Calu3 (cell line): ENCODE measurements around the gene ZNF143. TPM values are rescaled to one million over a fixed set of nuclear protein-coding genes. Genes with fewer than 3 reads are reported as not detected.

Experiments
- BruUV-seq: library from RNA; stranded (reverse); fragments of 400-500 nt; replicated peaks from 2 replicates; lab custom pipeline; 2021; lab: Mats Ljungman, UMichigan
- CTCF ChIA-PET: fragments of 300-600 bp; sonication (Branson Sonifier 250); formaldehyde crosslinking; loops from one replicate; lab custom pipeline; 2022; ENCODE audit warnings: antibody characterized with exemption; lab: Charles Lee
- DNase-seq: peaks from one replicate; pipeline ENCODE4 v3.0.0; 2022
- H3K27ac Mint-ChIP-seq: one replicate; pipeline ENCODE4 v1.8.0; 2022; ENCODE audit warnings: mixed read lengths; ENCODE audit not compliant: unreplicated experiment
- H3K27me3 Mint-ChIP-seq: one replicate; pipeline ENCODE4 v1.8.0; 2022; ENCODE audit warnings: mixed read lengths; ENCODE audit not compliant: unreplicated experiment
- H3K36me3 Mint-ChIP-seq: one replicate; pipeline ENCODE4 v1.8.0; 2022; ENCODE audit warnings: mild to moderate bottlenecking, moderate library complexity, mixed read lengths; ENCODE audit not compliant: insufficient read depth, unreplicated experiment
- H3K4me1 Mint-ChIP-seq: one replicate; pipeline ENCODE4 v1.8.0; 2022; ENCODE audit warnings: mild to moderate bottlenecking, low read depth, mixed read lengths; ENCODE audit not compliant: unreplicated experiment
- H3K4me3 Mint-ChIP-seq: one replicate; pipeline ENCODE4 v1.8.0; 2022; ENCODE audit warnings: mild to moderate bottlenecking, low read depth, moderate library complexity, mixed read lengths; ENCODE audit not compliant: unreplicated experiment
- H3K9me3 Mint-ChIP-seq: one replicate; pipeline ENCODE4 v1.8.0; 2022; ENCODE audit warnings: low read depth, mixed read lengths; ENCODE audit not compliant: unreplicated experiment
- intact Hi-C: fragments of 100-400 bp; cut with micrococcal nuclease; formaldehyde crosslinking; loops from one replicate; pipeline ENCODE4 v1.10.0; 2022; ENCODE audit not compliant: unreplicated experiment
- total RNA-seq: library from RNA; stranded (reverse); gene quantifications from 2 replicates; pipeline ENCODE4 v1.2.3, GENCODE V29; 2022
- TF ChIP-seq, protein P1 (sequence below): fragments of 200-600 bp; IDR thresholded peaks from one replicate; pipeline ENCODE4 v1.8.0; 2022; ENCODE audit warnings: antibody characterized with exemption; ENCODE audit not compliant: unreplicated experiment

ZNF143 gene
- total RNA-seq, 1 experiment from 2014 or later, result 28.7 TPM

DNA sequence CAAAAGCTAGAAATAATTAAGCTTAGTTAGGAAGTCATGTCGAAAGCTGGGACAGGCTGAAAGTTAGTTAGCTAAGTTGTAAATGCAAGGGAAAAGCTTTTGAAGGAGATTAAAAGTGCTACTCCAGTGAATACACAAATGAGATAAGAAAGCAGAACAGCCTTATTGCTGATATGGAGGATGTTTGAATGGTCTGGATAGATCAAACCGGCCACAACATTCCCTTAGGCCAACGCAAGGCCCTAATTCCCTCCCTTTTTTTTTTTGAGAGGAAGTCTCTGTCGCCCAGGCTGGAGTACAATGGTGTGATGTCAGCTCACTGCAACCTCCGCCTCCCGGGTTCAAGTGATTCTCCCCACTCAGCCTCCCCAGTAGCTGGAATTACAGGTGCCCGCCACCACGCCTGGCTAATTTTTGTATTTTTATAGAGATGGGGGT is 89.4 kb downstream of the ZNF143 start:
- CTCF ChIA-PET, result no interaction called here
- H3K27ac Mint-ChIP-seq, result no peak overlapping the region
- no peak overlapping the region for H3K4me3 Mint-ChIP-seq
- H3K36me3 Mint-ChIP-seq, result no peaks in the 10 kb centered on the region
- BruUV-seq, result no TSS peak
- TF ChIP-seq, protein P1, sequence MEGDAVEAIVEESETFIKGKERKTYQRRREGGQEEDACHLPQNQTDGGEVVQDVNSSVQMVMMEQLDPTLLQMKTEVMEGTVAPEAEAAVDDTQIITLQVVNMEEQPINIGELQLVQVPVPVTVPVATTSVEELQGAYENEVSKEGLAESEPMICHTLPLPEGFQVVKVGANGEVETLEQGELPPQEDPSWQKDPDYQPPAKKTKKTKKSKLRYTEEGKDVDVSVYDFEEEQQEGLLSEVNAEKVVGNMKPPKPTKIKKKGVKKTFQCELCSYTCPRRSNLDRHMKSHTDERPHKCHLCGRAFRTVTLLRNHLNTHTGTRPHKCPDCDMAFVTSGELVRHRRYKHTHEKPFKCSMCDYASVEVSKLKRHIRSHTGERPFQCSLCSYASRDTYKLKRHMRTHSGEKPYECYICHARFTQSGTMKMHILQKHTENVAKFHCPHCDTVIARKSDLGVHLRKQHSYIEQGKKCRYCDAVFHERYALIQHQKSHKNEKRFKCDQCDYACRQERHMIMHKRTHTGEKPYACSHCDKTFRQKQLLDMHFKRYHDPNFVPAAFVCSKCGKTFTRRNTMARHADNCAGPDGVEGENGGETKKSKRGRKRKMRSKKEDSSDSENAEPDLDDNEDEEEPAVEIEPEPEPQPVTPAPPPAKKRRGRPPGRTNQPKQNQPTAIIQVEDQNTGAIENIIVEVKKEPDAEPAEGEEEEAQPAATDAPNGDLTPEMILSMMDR, result no peak
- no peaks in the 10 kb centered on the region for H3K9me3 Mint-ChIP-seq
- intact Hi-C loops, result no loop called here
- DNase-seq, result no peak
- no peaks in the 10 kb centered on the region for H3K27me3 Mint-ChIP-seq
- H3K4me1 Mint-ChIP-seq, result no peaks in the 10 kb centered on the region

DNA sequence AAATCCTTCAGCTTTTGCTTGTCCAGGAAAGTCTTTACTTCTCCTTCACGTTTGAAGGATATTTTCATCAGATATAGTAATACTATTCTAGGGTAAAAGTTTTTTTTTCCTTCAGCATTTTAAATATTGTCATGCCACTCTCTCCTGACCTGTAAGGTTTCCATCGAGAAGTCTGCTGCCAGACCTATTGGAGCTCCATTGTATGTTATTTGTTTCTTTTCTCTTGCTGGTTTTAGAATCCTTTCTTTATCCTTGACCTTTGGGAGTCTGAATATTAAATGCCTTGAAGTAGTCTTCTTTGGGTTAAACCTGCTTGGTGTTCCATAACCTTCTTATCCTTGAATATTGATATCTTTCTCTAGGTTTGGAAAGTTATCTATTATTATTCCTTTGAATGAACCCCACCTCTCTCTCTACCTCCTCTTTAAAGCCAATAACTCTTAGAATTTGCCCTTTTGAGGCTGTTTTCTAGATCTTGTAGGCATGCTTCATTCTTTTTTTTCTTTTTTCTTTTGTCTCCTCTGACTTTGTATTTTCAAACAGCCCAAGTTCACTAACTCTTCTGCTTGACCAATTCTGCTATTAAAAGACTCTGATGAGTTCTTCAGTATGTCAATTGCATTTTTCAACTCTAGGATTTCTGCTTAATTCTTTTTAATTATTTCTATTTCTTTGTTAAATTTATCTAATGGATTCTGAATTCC is 100.6 kb downstream of the ZNF143 start:
- CTCF ChIA-PET, result interaction anchor here (1.1 kb wide), 1 partner anchor 51 kb away, joined by 3 read pairs; no protein-coding TSS in a partner anchor
- Mint-ChIP-seq H3K9me3 (peaks cover 4% of the 10 kb centered on the region), H3K27ac (no peak overlapping the region), H3K4me3 (no peak overlapping the region), H3K4me1 (peaks cover 38% of the 10 kb centered on the region), H3K36me3 (peaks cover 17% of the 10 kb centered on the region), H3K27me3 (no peaks in the 10 kb centered on the region)
- TF ChIP-seq, protein P1, result no peak
- intact Hi-C loops, result no loop called here
- DNase-seq, result no peak
- no TSS peak for BruUV-seq

DNA sequence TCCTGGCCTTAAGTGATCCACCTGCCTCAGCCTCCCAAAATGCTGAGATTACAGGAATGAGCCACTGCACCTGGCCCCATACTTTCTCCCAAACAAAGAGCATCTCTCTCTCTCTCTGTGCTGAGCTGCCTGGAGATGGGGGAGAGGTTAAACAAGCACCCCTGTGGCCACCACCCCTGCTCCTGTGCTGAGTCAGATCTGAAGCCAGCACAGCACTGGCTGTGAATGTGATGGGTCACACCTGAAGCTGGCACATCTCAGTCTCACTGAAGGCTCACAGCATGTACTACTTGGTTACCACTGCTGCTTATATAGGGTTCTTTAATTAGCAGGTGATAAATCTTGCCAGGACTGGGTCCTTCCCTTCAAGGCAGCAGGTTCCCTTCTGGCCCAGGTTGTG is 101.9 kb downstream of the ZNF143 start:
- CTCF ChIA-PET, result interaction anchor here (0.9 kb wide), 1 partner anchor 28 kb away, joined by 3 read pairs; no protein-coding TSS in a partner anchor
- Mint-ChIP-seq H3K36me3 (peaks cover 23% of the 10 kb centered on the region), H3K27ac (peak overlapping the region; percentile 16), H3K4me3 (no peak overlapping the region), H3K9me3 (peaks cover 4% of the 10 kb centered on the region), H3K27me3 (no peaks in the 10 kb centered on the region), H3K4me1 (peaks cover 42% of the 10 kb centered on the region)
- TF ChIP-seq, protein P1, result no peak
- DNase-seq, result no peak
- intact Hi-C loops, result no loop called here
- BruUV-seq, result no TSS peak

DNA sequence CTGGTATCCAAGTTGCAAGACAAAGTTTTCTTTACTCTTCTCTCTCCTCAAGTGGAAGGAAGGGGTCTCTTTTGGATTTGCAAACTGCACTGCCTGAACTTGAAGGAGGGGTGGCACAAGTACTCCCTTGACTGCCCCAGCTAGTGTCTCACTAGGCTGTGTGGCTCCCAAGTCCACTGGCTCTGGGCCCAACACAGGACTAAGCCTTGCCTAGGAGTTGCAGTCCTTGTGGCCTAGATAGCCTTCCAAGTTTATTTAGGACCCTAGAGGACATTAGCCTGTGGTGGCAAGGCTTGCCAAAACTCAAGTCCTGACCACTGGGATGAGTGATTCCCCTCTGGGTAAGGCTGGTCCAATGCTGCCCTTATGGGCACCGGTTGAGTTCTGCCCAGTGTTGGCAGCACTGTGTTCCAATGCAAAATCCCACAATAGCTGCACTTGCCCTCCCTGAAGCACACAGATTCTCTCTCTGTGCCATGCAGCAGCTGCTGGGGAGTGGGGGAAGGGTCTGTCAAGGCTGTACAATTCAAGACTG is 102.5 kb downstream of the ZNF143 start:
- H3K4me1 Mint-ChIP-seq, result peaks cover 48% of the 10 kb centered on the region
- H3K36me3 Mint-ChIP-seq, result peaks cover 28% of the 10 kb centered on the region
- no peak overlapping the region for H3K27ac Mint-ChIP-seq
- CTCF ChIA-PET, result no interaction called here
- TF ChIP-seq, protein P1, result no peak
- H3K27me3 Mint-ChIP-seq, result no peaks in the 10 kb centered on the region
- no TSS peak for BruUV-seq
- H3K9me3 Mint-ChIP-seq, result peaks cover 4% of the 10 kb centered on the region
- DNase-seq, result no peak
- H3K4me3 Mint-ChIP-seq, result no peak overlapping the region
- intact Hi-C loops, result no loop called here
